Stimulated activated CD8-positive, alpha-beta memory T cell treated with anti-CD3 and anti-CD28 coated beads, Interleukin-4, amount 100 ng/mL, for 48 hours (primary cell): ENCODE data around the gene KDM4C.

Experiments used
- DNase-seq: peaks from one replicate; pipeline ENCODE4 v3.0.0-alpha.2; 2020

Gene KDM4C

DNA sequence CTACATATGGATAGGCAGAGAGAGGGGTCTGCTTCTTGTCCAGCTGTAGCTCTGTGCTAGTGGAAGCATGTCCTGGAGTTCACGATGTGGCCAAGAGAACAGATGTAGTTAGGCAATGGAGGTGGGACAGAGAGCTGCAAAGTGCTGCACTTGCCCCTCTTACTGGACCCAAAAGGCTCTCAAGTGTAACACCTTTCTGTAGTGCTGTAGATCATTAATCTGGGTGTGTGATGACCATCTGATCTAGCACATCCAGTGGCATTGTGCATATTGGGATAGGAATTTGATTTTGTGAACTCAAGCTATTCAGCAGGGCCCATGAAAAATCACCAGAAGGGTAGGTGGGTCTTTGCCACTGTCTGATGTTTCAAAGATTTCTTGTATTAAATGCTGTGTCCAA, 151.4 kb downstream of the KDM4C start:
- DNase-seq = no peak

DNA sequence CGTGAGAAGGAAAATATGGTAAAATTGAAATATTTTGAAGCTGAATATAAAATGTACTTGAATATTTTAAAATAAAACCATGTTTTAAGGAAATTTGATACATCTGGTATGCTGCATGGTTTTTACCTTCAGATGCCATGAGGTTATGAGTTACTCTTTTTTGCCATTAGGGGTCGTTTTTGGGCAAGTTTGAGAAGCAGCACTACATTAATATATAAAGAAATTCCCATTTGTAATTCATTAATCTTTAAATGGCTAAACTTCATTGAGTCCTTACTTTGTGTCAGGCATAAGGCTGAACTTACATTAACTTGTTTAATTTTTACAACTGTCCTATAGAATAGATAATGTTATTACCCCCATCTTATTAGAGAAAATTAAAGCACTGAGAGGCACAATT, 152.3 kb downstream of the KDM4C start:
- no peak for DNase-seq

DNA sequence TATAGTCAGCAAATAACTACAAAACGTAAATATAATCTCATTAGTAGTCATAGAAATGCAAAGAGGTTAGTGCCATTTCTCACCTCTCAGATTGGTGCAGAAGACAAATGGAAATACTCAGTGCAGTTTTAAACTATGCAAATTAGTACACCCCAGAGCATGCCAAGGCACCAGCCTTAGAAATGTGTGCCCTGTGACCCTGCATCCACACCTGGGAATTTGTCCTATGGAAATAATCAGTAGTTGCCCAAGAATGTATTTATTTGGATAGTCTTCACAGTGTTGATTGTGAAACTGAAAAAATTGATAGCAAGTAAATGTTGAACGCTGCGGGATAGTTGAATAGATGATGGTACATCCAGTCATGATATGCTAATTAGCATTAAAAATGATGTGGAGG, 152.7 kb downstream of the KDM4C start:
- no peak for DNase-seq

DNA sequence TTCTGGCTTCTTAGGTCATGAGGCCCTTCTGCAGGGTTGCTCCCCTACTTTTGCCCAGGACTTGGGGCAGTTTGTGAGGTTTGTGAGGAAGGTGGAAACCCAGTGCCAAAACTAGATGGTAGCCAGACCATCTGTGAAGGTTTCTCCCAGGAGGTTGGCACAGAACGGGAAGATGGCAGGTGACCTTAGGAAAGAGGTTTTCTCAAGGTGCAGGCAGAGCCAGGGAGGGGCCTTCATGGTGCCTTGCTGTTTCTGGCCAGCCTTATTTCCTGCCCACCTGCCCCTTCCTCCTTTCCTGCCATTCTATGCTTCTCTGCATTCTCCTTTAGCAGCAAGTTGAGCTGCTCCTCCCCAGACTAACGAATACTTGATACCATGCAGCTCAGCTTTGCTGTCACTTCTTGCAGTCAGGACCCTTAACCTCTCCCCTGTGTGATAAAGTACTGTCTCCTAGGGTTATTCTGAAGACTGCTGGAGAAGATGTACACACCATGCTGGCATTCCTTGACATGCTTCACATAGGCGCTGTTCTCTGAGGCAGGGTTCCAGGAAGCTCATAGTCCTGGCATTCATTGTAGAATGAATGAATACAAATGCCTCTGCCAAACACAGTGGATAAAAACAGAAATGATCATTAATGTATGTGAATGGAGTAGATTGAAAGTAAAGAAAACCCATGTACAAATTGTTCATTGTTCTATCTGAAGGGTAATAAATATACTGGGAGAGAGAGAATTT, 154.3 kb downstream of the KDM4C start:
- DNase-seq = no peak

DNA sequence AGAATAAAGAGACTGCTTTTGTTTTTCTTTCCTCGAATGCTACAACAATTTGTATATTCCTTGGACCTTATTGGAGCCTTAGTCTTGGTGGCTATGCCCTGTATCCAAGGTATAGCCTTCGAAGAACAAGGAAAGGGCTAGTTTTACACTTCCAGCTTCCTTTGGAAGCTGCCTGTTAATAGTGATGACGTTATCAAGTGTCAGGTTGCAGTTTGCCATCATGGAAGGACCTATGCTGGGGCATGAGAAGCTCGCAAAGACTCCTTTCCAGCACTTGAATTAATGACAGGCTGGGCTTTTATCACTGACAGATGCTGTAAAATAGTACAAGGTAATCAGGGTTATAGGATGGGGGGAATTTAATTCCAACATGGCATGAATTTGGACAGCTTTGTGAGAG, 157.9 kb downstream of the KDM4C start:
- DNase-seq = no peak

DNA sequence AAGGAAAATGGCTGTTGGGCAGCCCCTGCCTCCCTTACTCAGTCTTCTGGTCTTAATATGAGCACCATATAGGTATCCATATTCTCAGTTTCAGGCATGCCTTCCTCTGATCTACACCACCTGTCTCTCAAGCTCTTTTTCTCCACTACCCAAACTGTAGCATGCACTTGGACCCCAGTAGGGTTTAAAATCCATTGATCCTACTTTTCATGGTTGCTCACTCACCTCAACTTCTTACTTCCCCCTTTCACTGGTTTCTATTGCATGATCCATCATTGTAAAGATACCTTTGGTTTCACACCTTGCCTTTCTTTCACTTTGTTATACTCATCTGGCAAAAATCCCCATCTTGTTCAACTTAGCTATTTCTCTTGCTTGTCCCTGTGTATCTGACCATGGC, 159.4 kb downstream of the KDM4C start:
- DNase-seq = no peak

DNA sequence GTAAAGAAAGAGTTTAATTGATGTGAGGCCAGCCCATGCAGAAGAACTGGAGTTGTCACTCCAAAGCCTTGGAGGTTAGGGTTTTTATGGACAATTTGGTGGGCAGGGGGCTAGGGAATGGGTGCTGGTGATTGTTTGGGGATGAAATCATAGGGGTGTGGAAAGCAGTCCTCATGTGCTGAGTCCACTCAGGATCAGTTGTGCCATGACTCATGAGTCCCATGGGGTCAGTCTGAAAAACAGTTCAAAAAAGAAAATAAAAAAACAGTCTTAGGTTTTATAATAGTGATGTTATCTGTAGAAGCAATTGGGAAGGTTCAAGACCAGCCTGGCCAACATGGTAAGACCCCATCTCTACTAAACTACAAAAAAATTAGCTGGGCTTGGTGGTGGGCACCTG, 162.3 kb downstream of the KDM4C start:
- DNase-seq = no peak

DNA sequence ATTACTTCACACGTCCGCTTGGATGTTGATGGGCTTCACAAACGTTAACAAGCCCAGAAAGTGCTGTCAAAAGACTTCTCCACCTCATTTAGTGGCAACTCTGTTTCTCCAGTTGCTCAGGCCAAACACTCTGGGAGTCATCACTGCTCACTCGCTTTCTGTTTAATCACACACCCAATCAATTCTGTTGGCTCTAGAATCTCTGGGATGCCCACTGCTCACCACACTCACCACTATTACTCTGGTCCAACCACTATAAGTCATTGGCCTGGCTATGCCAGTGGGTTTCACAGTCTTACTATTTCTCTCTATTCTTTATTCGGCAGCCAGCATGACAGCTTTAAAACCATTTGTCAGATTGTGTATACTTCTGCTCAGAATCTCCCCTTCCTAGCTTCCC, 163.5 kb downstream of the KDM4C start:
- DNase-seq = no peak

DNA sequence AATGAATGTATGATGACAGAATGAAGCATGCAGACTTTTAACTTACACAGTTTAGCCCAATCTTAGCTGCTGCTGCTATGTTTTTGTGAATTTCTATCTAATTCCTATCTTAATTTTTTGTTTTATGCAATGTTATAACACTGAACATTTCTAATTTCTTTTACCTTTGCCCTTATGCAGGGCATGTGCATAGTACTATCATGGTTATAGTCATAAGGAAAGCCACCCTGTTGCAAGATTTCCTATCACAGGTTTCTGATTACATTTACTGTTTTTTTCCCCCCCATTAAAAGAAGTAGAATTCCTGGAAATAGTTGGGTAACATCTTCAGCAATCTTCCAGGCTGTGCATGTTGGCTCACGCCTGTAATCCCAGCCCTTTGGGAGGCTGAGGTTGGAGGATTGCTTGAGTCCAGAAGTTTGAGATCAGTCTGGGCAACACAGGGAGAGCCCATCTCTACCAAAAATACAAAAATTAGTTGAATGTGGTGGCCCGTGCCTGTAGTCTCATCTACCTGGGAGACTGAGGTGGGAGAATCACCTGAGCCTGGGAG, 164.4 kb downstream of the KDM4C start:
- no peak for DNase-seq

DNA sequence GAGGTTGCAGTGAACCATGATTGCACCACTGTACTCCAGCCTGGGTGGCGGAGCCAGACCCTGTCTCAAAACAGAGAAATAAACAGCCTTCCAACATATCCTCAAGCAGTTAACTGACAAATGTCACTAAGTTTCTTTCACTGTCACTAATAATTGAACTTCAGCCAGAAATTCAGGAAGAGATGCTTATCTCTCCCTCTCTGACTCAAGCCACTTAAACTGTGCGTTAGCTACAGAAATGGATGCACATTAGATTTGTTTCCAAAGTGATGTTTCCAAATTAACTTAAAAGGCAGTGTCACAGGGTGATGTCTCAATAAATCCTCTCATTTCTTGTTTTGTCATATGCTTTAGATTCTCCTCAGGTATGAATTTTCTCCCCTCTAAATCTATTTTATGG, 164.9 kb downstream of the KDM4C start:
- no peak for DNase-seq

DNA sequence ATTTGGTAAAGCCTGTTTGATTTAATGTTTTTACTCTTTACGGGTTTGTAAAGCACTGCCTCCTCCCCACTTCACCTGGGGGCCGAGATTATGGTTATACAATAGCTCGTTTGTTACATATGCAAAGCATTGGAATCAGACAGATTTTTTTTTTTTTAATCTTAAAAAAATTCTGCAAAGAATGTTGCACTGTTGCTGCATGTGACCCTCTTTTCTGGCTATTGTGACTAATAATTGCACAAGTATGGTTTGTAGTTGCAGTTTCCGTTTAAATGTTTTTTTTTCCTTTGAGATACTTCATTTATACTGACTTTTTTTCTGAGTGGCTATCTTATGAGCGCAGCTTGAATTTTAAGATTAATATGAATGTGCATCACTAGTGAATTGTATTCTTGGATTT, 165.3 kb downstream of the KDM4C start:
- no peak for DNase-seq

DNA sequence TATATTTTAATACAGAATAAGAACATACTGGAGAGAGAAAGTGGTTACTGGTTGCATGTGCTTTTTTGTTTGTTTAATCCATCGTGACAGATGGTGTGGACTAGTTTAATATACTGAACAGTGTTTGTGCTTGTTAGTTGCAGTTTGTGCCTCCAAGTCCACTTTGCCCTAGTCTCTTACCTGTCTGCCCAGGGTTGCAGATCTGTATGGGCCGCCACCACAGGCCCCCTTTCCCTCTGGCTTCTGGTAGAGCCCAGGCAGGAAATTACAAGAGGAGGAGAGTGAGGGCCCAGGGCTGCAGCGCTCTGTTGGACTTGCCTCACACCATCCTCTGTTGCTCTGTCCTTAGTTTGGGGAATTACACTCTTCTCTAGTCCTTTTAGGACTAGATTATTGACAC, 166.4 kb downstream of the KDM4C start:
- DNase-seq = no peak

DNA sequence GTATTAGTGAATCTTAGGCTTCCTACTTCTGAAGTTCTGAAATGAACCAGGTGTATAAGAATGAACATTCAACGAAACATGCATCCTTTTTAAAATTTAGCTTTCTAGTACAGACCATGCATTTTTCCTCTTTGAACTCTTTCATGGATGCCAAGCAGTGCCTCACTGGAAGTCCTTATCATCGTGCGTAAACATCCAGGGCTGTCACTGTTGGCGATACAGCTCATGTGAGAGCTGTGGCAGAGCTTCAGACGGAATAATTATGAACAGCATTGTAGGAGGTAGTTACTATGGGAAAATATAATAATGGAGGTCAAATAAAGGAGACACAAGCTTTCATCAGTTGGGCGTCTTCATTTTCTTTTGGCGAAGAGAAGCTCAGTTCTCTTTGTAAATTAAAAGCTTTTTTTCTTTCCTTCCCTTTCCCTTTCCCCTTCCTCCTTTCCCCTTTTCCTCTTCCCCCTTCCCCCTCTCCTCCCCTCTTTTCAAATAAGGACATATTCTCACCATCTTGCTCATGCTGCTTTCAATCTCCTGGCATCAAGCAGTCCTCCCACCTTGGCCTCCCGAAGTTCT, 167.3 kb downstream of the KDM4C start:
- DNase-seq = no peak

DNA sequence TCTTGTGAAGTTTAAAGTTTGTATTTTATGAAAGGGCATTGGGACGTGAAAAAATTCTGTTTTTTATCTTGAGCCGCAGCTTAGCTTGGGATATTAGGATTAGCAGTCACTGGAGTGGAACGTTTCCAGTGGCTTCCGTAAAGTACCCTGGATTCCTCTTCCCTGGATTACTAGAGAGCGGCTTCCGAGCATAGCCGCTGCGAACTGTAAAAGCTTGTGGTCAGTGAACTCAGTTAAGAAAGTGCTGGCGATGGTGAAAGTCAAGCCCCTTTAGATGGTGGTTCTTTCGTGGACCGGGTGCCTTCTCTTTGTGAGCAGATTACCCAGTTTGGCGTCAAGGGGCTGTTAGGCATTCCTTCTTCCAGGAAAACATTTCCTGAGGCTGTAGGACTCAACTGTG, 168.1 kb downstream of the KDM4C start:
- DNase-seq = no peak

DNA sequence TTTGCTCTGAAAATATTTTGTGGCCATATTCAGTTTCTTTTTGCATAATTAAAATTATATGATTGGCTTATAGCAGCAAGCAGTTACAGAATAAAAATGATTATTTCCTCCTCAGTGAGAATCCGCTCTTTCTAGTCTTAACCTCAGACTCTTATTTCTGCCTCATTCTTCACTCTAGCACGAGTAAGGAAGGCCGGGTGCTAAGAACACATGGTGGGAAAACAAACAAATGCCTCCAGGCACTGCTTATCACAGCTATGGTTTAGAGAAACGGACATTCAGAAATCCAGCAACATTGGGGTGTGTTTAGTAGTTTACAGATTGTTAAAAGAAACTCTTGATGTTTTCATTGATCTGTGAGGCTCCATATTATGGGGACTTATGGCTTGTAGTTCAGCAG, 168.7 kb downstream of the KDM4C start:
- DNase-seq = no peak

DNA sequence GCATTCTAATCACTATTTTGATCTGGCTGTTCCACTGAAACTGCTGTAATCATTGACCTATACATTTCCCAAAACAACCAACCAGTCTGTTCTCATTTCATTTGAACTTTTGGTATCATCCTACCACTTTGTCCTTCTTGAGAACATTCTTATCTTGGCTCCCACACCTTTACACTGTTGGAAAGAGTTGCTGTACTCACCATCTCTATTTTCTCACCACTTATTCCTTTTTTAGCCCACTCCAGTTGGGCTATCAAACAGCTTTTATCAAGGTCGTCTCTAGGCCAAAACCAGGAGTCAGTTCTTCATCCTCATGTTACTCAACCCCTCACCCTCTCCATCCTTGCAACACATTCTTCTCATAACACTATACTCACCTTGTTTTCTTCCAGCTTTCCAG, 170.1 kb downstream of the KDM4C start:
- DNase-seq = no peak

DNA sequence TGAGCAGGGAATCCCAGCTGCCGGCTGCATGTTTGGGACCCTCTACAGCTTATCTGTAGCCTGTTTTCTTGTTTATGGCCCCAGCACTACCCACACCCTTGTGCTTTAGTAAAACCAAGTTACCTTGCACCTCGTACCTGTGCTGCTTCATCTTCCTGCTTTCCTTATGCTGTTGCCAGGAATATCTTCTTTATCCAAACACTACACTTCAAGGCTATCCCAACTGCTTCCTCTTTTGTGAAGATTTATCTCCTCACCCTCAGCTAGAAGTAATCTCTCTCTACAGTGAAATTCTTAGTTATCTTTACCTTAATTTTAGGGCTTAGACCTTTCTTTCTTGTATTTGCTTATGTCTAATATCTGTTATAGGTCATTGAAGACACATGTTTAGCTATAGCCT, 171.1 kb downstream of the KDM4C start:
- DNase-seq = no peak

DNA sequence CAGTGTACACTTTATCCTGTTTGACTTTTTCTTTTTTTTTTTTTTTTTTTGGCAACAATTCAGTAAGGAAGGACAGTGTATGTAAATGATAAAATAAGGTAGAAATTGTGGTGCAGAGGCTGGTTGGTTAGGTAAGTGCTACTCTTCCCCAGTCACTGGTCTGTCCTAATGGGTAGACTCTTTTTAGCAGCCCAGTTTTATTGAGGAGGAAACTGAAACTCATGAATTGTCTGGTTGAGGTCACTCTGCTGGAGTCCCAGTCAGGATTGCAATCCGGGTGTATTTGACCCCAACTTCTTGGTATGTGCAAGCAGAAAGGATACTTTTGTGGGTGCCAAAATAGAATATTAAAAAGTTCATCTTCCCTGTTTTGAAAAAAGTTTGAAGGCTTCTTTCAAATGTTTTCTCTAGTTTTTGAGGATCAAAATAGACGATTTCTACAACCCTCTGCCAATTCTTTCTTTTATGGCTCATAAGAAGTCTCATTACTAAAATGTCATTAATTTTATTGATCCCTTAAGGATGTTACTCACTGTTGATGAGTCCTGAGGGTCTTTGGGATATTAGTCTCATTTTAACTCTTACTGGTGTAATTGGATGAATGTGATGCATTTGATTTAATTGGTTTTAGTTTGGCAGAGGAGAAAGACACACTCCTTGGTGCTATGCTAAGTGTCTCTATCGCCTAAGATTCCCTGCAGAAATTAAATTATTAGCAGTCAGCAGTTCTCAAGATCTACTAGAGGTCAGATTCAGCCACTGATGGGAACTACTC, 171.9 kb downstream of the KDM4C start:
- no peak for DNase-seq

DNA sequence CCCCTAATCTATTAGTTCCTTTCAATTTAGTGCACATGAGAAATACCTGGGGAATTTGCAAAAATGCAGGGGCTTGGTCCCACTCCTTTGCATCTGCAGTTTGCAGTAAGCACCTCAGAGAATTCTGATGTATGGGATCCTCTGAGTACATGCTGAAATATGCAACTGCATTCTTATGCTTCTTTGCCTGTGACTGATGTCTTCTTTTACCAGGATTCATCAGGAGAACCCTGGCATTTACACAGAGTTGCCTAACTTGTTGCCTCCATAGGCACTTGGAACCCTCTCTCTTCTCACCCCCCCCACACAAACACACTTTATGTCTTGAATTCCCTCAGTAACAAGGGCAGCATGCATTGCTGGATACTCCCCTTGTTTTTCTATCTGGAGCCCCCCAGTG, 173.1 kb downstream of the KDM4C start:
- no peak for DNase-seq

DNA sequence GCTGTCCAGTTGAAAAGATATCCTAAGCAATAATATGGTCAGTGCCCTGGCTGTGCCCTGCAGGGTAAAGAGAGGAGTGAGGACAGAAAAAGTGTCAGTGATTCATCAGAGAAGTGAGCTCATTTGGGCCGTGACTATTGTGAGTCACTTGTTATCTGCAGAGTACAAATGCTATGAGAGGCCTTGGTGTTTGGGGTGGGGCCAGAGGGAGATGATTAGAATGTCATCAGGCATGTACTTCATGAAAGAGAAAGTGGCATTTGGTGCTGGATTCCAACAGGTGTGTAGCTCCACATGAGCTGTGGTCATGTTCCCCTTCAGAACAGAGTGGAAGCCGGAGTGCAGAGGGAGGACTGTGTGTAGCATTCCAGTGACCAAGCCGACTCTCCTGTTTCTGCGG, 174.1 kb downstream of the KDM4C start:
- DNase-seq = peak; percentile 41

DNA sequence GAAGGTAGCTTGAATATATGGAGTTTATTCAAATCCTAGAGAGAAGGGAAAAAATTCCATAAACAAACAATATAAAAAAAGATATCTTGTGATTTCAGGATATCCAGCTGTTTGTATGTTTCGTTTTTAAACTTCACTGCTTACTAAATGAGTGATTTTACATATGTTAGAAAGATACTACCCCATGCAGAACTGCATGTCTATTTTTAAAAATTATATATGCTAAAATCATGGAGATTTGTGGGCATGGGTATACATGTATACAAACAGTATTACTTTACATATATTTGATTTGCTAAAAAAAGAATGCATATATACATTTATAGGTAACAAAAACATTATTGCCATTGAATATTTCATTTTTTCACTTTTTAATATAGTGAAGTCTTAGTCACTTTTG, 178.3 kb downstream of the KDM4C start:
- no peak for DNase-seq

DNA sequence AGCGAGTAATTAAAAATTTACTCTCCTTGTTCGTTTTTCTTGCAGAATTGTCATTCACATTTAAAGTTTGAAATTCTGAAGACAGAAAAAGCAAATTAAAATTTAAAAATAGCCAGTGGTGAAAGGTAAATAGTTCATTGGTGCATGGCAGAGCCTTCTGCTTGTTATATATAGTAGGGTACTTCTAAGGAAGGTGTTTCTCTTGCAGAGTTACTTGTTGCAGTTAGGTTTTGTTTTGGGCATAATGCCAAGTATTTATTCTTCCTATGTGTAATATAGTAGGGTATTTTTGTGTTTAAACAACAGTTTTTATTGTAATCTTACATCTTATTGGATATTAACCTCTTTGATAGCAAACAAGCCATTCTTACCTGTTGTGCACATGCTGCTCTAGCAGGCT, 179.4 kb downstream of the KDM4C start:
- DNase-seq = no peak

DNA sequence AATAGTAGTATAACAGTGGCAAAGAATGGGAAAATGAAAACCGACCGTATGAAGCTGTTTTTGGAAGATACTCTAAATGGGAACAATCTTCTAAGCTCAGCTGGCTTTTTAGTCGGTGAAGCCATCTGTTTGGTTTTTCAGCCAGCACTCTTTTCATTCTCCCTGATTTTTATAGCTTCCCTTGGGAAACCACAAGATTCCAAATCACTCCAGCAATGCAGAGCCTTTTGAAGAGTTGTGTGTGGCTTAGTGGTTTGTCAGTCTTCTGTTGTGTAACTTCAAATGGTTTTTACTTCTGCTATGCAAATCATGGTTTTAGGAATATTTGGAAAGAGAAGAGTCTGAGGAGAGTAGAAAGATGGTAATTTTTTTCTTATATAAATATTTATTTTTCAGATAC, 180.7 kb downstream of the KDM4C start:
- no peak for DNase-seq

DNA sequence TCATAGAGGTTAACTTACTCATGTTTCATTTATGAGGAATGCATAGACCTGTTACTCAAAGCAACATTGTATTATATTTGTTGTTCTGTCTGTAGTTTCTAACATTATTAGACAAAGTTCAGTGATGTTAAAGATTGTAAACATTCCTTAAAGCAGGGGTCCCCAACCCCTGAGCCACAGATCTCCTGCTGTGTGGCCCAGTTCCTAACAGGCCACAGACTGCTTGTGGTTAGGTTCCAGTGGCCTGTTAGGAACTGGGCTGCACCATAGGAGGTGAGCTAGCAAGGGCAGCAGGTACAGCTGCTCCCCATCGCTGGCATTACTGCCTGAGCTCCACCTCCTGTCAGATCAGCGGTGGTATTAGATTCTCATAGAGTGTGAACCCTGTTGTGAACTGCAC, 181.1 kb downstream of the KDM4C start:
- no peak for DNase-seq
